Renal pelvis (tissue), 12 donors: ENCODE measurements around the gene PLAGL2. TPM values are rescaled to one million over a fixed set of nuclear protein-coding genes. Genes with fewer than 3 reads are reported as not detected.
"Not testable (repeated sequence)": the region's sequence is repeated elsewhere in the genome, so short reads cannot be mapped to it uniquely, and the experiment has no call there.

ENCODE experiments used
- DNase-seq: peaks from one replicate; pipeline ENCODE4 v3.0.0-alpha.2; 2013
- long read RNA-seq, 16 experiments: transcript quantifications; one replicate each; lab custom pipeline, GENCODE V29; 2026
- polyA plus RNA-seq, 3 donors: library from polyadenylated mRNA; unstranded; fragments of 120-200 nt; gene quantifications; one replicate each; pipeline ENCODE4 v1.2.1, GENCODE V29; 2013; ENCODE audit not compliant: insufficient read length in 3 of 3

Gene PLAGL2
- polyA plus RNA-seq: 10 to 100 TPM; 22.0 to 24.9 (median 22.8) TPM
- long read RNA-seq, donor 1: 0 reads
- long read RNA-seq, donor 2, full-length matches to known transcripts: 1 of 1 reads
- long read RNA-seq, donor 2, partial matches to known transcripts: 0 of 1 reads
- long read RNA-seq, donor 2, other reads (novel, unspliced or antisense): 0 of 1 reads
- long read RNA-seq, donor 3, full-length matches to known transcripts: 1 of 1 reads
- long read RNA-seq, donor 3, partial matches to known transcripts: 0 of 1 reads
- long read RNA-seq, donor 3, other reads (novel, unspliced or antisense): 0 of 1 reads
- long read RNA-seq, donor 4, full-length matches to known transcripts: 2 of 2 reads
- long read RNA-seq, donor 4, partial matches to known transcripts: 0 of 2 reads
- long read RNA-seq, donor 4, other reads (novel, unspliced or antisense): 0 of 2 reads
- long read RNA-seq, donor 5, full-length matches to known transcripts: 4 of 4 reads
- long read RNA-seq, donor 5, partial matches to known transcripts: 0 of 4 reads
- long read RNA-seq, donor 5, other reads (novel, unspliced or antisense): 0 of 4 reads
- long read RNA-seq, donor 6, full-length matches to known transcripts: 3 of 3 reads
- long read RNA-seq, donor 6, partial matches to known transcripts: 0 of 3 reads
- long read RNA-seq, donor 6, other reads (novel, unspliced or antisense): 0 of 3 reads
- long read RNA-seq, donor 7, full-length matches to known transcripts: 11 of 11 reads
- long read RNA-seq, donor 7, partial matches to known transcripts: 0 of 11 reads
- long read RNA-seq, donor 7, other reads (novel, unspliced or antisense): 0 of 11 reads
- long read RNA-seq, donor 8, full-length matches to known transcripts: 1 of 1 reads
- long read RNA-seq, donor 8, partial matches to known transcripts: 0 of 1 reads
- long read RNA-seq, donor 8, other reads (novel, unspliced or antisense): 0 of 1 reads
- long read RNA-seq, donor 9, full-length matches to known transcripts: 3 of 3 reads
- long read RNA-seq, donor 9, partial matches to known transcripts: 0 of 3 reads
- long read RNA-seq, donor 9, other reads (novel, unspliced or antisense): 0 of 3 reads
- long read RNA-seq, donor 10, full-length matches to known transcripts: 5 of 5 reads
- long read RNA-seq, donor 10, partial matches to known transcripts: 0 of 5 reads
- long read RNA-seq, donor 10, other reads (novel, unspliced or antisense): 0 of 5 reads
- long read RNA-seq, donor 11, full-length matches to known transcripts: 1 of 1 reads
- long read RNA-seq, donor 11, partial matches to known transcripts: 0 of 1 reads
- long read RNA-seq, donor 11, other reads (novel, unspliced or antisense): 0 of 1 reads
- long read RNA-seq, donor 12, full-length matches to known transcripts: 3 of 3 reads
- long read RNA-seq, donor 12, partial matches to known transcripts: 0 of 3 reads
- long read RNA-seq, donor 12, other reads (novel, unspliced or antisense): 0 of 3 reads
- long read RNA-seq, donor 13: 0 reads
- long read RNA-seq, donor 14, full-length matches to known transcripts: 6 of 6 reads
- long read RNA-seq, donor 14, partial matches to known transcripts: 0 of 6 reads
- long read RNA-seq, donor 14, other reads (novel, unspliced or antisense): 0 of 6 reads
- long read RNA-seq, donor 15, full-length matches to known transcripts: 13 of 147 reads
- long read RNA-seq, donor 15, partial matches to known transcripts: 109 of 147 reads
- long read RNA-seq, donor 15, other reads (novel, unspliced or antisense): 25 of 147 reads
- long read RNA-seq, donor 16, full-length matches to known transcripts: 4 of 4 reads
- long read RNA-seq, donor 16, partial matches to known transcripts: 0 of 4 reads
- long read RNA-seq, donor 16, other reads (novel, unspliced or antisense): 0 of 4 reads

- DNase-seq: peak; percentile 89
Observed at GRCh38 chr20:32207626-32208498, at the start of gene PLAGL2, which contains the start of gene POFUT1. Gene PLAGL2 (minus strand): TSS chr20:32207743. CDS start chr20:32202178, 5,565 bp downstream. Gene POFUT1 (plus strand): TSS chr20:32207880. CDS start chr20:32207942, 62 bp downstream.

GRCh38 chr20:32252189-32252588, 44.6 kb upstream of the PLAGL2 start:
- DNase-seq: no peak

GRCh38 chr20:32251470-32251869, 43.9 kb upstream of the PLAGL2 start:
- DNase-seq: no peak

GRCh38 chr20:32249030-32249738, 41.6 kb upstream of the PLAGL2 start:
- DNase-seq: no peak

GRCh38 chr20:32248043-32248442, 40.5 kb upstream of the PLAGL2 start:
- DNase-seq: no peak

- not testable (repeated sequence) for DNase-seq
Observed at GRCh38 chr20:32246208-32246607, 38.7 kb upstream of the PLAGL2 start.

- DNase-seq: no peak
Observed at GRCh38 chr20:32244959-32245358, 37.4 kb upstream of the PLAGL2 start.

- no peak for DNase-seq
Observed at GRCh38 chr20:32244150-32244823, 36.7 kb upstream of the PLAGL2 start.

- no peak for DNase-seq
Observed at GRCh38 chr20:32241807-32242206, 34.3 kb upstream of the PLAGL2 start.

- peak; percentile 27 for DNase-seq
Observed at GRCh38 chr20:32240205-32240604, 32.7 kb upstream of the PLAGL2 start.

- no peak for DNase-seq
Observed at GRCh38 chr20:32238483-32239425, 31.2 kb upstream of the PLAGL2 start.

GRCh38 chr20:32237419-32237818, 29.9 kb upstream of the PLAGL2 start:
- no peak for DNase-seq

GRCh38 chr20:32236819-32237218, 29.3 kb upstream of the PLAGL2 start:
- no peak for DNase-seq

- no peak for DNase-seq
Observed at GRCh38 chr20:32236048-32236533, 28.5 kb upstream of the PLAGL2 start.

GRCh38 chr20:32235331-32236047, 27.9 kb upstream of the PLAGL2 start:
- DNase-seq: no peak
